Spinal cord (tissue), 10 donors: ENCODE measurements around the gene ZNF30. TPM values are rescaled to one million over a fixed set of nuclear protein-coding genes. Genes with fewer than 3 reads are reported as not detected.

Experiments used
- DNase-seq, 6 donors: peaks; one replicate each; pipeline versions ENCODE4 v3.0.0 to v3.0.0-alpha.2; 2013 to 2015; ENCODE audit warnings: low spot score in 6 of 6, low read depth in 4 of 6
- H3K27ac ChIP-seq: one replicate; pipeline ENCODE4 v1.5.1; 2013; ENCODE audit warnings: low read depth, low read length, control low read depth
- H3K27me3 ChIP-seq: one replicate; pipeline ENCODE4 v1.6.1; 2013; ENCODE audit warnings: low read length; ENCODE audit not compliant: control insufficient read depth, insufficient read depth
- H3K36me3 ChIP-seq: one replicate; pipeline ENCODE4 v1.6.1; 2013; ENCODE audit warnings: low read length; ENCODE audit not compliant: control insufficient read depth, insufficient read depth
- H3K4me1 ChIP-seq: one replicate; pipeline ENCODE4 v1.6.1; 2013; ENCODE audit warnings: low read length; ENCODE audit not compliant: control insufficient read depth, insufficient read depth
- H3K4me3 ChIP-seq: one replicate; pipeline ENCODE4 v1.5.1; 2013; ENCODE audit warnings: low read depth, low read length, control low read depth
- H3K9me3 ChIP-seq: one replicate; pipeline ENCODE4 v1.6.1; 2013; ENCODE audit warnings: low read length; ENCODE audit not compliant: control insufficient read depth, insufficient read depth
- WGBS: methylation state at CpG from one replicate; pipeline ENCODE4 v1.1.5; 2013; ENCODE audit warnings: missing lambda C conversion rate; ENCODE audit not compliant: insufficient coverage; 5-methylcytosine and 5-hydroxymethylcytosine counted together
- polyA plus RNA-seq, 2 donors: library from polyadenylated mRNA; unstranded; fragments of 120-200 nt; gene quantifications; one replicate each; pipeline ENCODE4 v1.2.1, GENCODE V29; 2013; ENCODE audit not compliant: insufficient read length in 2 of 2
- total RNA-seq, 2 donors: library from RNA; depleted of rRNA in 1 of 2; stranded (reverse); fragments of 120-200 nt in 1 of 2; fragments of >200 nt in 1 of 2; gene quantifications; one replicate each; pipeline versions ENCODE4 v1.2.3 to v1.2.4, GENCODE V29; 2013 to 2014
- donor health status: healthy.

ZNF30 gene
- total and polyA plus RNA-seq, 4 donors, result 7.5 to 11.7 (median 9.6) TPM

DNA sequence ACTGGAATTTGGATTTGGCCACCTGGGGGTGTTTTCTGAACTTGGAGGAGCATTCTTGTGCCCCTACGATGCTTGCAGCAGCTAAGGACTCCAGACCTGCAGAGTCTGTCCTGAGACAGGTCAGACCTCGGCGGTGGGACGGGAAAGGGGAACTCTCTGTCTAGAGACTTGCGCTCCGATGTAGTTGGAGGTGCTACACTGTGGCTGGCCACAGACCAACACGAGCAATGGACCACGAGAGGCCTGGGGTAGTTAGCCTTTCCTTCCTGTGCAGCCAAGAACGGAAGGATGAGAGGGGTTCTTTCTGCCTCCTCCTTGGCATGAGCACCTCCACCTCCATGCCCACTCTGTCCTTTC is 67.6 kb downstream of the ZNF30 start:
- Histone ChIP-seq H3K4me3 (no peak overlapping the region), H3K27me3 (no peaks in the 10 kb centered on the region), H3K36me3 (no peaks in the 10 kb centered on the region), H3K9me3 (no peaks in the 10 kb centered on the region), H3K4me1 (peaks cover 23% of the 10 kb centered on the region), H3K27ac (peak overlapping the region; percentile 50)
- 86% methylated on average over 9 of the region's 9 CpGs for WGBS
- no peak for DNase-seq

Other genes with a start within 250 kb of the ZNF30 start
- gene SCGB2B2, start 249.7 kb upstream of the ZNF30 start, total RNA-seq, result under 1 TPM; 0.20 to 0.61 TPM
- 1 to 10 TPM; 1.1 to 1.5 TPM for gene SCGB2B2, start 249.7 kb upstream of the ZNF30 start, polyA plus RNA-seq
- 10 to 100 TPM; 67.7 to 78.8 TPM for gene ZNF302, start 249.2 kb upstream of the ZNF30 start, total RNA-seq
- 10 to 100 TPM; 75.9 to 77.1 TPM for gene ZNF302, start 249.2 kb upstream of the ZNF30 start, polyA plus RNA-seq
- gene ZNF181, start 192.7 kb upstream of the ZNF30 start, total RNA-seq, result 10 to 100 TPM; 35.4 to 39.2 TPM
- 10 to 100 TPM; 17.1 to 27.2 TPM for gene ZNF181, start 192.7 kb upstream of the ZNF30 start, polyA plus RNA-seq
- 10 to 100 TPM in 1 of 2 donors, 1 to 10 TPM in 1; 8.2 to 16.1 TPM for gene ZNF599, start 153.7 kb upstream of the ZNF30 start, total RNA-seq
- 10 to 100 TPM; 13.2 to 13.9 TPM for gene ZNF599, start 153.7 kb upstream of the ZNF30 start, polyA plus RNA-seq
- 10 to 100 TPM; 10.3 to 10.4 TPM for gene ZNF792, start 37.3 kb downstream of the ZNF30 start, total RNA-seq
- gene ZNF792, start 37.3 kb downstream of the ZNF30 start, polyA plus RNA-seq, result 1 to 10 TPM; 2.9 to 3.8 TPM
- 10 to 100 TPM; 29.6 to 36.2 TPM for gene GRAMD1A, start 73.4 kb downstream of the ZNF30 start, total RNA-seq
- gene GRAMD1A, start 73.4 kb downstream of the ZNF30 start, polyA plus RNA-seq, result 100 to 1,000 TPM in 1 of 2 donors, 10 to 100 TPM in 1; 92.5 to 111 TPM
- gene SCN1B, start 103.6 kb downstream of the ZNF30 start, total RNA-seq, result 10 to 100 TPM in 1 of 2 donors, 1 to 10 TPM in 1; 5.8 to 17.2 TPM
- gene SCN1B, start 103.6 kb downstream of the ZNF30 start, polyA plus RNA-seq, result 10 to 100 TPM; 16.1 to 24.0 TPM
- gene HPN, start 114.8 kb downstream of the ZNF30 start, total RNA-seq, result under 1 TPM; 0.20 to 0.50 TPM
- gene HPN, start 114.8 kb downstream of the ZNF30 start, polyA plus RNA-seq, result 1 to 10 TPM; 1.1 to 1.4 TPM
- 1 to 10 TPM in 1 of 2 donors, under 1 TPM in 1; 0.40 to 2.6 TPM for gene FXYD3, start 188.9 kb downstream of the ZNF30 start, total RNA-seq
- 1 to 10 TPM in 1 of 2 donors, under 1 TPM in 1; 0.49 to 1.7 TPM for gene FXYD3, start 188.9 kb downstream of the ZNF30 start, polyA plus RNA-seq
- 10 to 100 TPM; 10.9 to 18.5 TPM for gene LGI4, start 208.2 kb downstream of the ZNF30 start, total RNA-seq
- gene LGI4, start 208.2 kb downstream of the ZNF30 start, polyA plus RNA-seq, result 10 to 100 TPM; 21.4 to 37.5 TPM
- gene FXYD1, start 211.9 kb downstream of the ZNF30 start, total RNA-seq, result 100 to 1,000 TPM in 1 of 2 donors, 10 to 100 TPM in 1; 20.4 to 104 TPM
- 10 to 100 TPM; 37.9 to 58.3 TPM for gene FXYD1, start 211.9 kb downstream of the ZNF30 start, polyA plus RNA-seq
- 10 to 100 TPM; 12.1 to 34.3 TPM for gene FXYD7, start 216.4 kb downstream of the ZNF30 start, total RNA-seq
- 100 to 1,000 TPM; 279 to 281 TPM for gene FXYD7, start 216.4 kb downstream of the ZNF30 start, polyA plus RNA-seq
- 10 to 100 TPM; 11.0 to 52.5 TPM for gene FXYD5, start 227.8 kb downstream of the ZNF30 start, total RNA-seq
- 10 to 100 TPM in 1 of 2 donors, 1 to 10 TPM in 1; 9.3 to 32.5 TPM for gene FXYD5, start 227.8 kb downstream of the ZNF30 start, polyA plus RNA-seq